Right lobe of liver (tissue), 4 donors: ENCODE data around the gene HACD4.

Source experiments
- CTCF ChIP-seq, 4 donors: fragments of 200-600 bp in 3 of 4; fragments of 450-650 bp in 1 of 4; IDR thresholded peaks; one replicate each; pipeline versions ENCODE4 v1.5.1 to v1.8.0; 2016 to 2022; ENCODE audit warnings: antibody characterized with exemption in 4 of 4, mild to moderate bottlenecking in 2 of 4
- POLR2A ChIP-seq: fragments of 450-650 bp; IDR thresholded peaks from one replicate; pipeline ENCODE4 v1.6.1; 2017; ENCODE audit warnings: antibody characterized with exemption, mild to moderate bottlenecking
- donor health status: DM: no; HTN: no; CAD: no.
- donor health status: DM: no; HTN: no; CAD: no.
- donor health status: DM: no; HTN: yes; CAD: no.

- no peak for TF ChIP-seq POLR2A
- no peak for TF ChIP-seq CTCF (IDR thresholded peaks at IDR 0.05)
These were observed 44.0 kb upstream of the HACD4 start for GRCh38 chr9:21075484-21075883.
